DMS 273 treated with DMSO at 0.1 percent for 48 hours (cell line): Measurements from ENCODE around the gene HDAC9.

ENCODE experiments used
- DNase-seq: peaks from one replicate; lab custom pipeline; 2025; lab: John Stamatoyannopoulos, UW

HDAC9 gene

DNA sequence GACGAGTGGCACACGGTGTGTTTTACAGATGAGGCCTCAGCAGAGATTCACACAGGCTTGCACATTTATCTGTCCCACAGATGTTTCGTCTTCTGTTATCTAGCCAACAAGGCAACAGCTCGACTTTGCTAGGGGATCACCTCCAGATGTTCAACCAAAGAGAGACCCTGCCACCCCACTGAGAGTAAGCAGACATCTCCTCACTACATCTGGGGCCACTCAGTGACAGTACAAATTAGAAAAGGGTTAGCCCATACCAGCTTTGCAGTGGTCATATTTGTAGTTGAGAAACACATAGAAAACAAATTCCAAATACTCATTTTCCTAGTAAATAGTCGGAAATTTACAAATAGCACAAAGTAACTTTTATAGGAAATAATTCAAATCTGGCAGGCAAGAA lies 164.2 kb downstream of the HDAC9 start:
- DNase-seq, result no peak

DNA sequence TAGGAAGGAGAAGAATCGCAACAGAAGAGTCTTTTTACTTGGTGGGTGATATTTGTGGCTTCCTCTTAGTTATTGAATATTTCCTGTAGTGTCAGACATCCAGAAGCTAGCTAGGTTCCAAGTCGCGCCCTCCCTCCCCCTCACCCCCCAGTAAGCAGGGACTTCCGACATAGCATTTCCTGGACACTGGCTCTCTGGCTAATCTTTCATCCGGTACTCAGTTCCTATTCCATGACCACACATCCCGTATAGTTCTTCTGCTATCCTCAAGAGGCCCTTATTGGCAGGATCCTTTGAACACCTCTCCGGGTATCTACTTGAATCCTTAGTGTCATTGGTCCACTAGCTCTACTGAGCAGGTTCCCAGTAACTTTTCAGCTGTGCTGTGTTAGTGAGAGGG lies 167.8 kb downstream of the HDAC9 start:
- no peak for DNase-seq

DNA sequence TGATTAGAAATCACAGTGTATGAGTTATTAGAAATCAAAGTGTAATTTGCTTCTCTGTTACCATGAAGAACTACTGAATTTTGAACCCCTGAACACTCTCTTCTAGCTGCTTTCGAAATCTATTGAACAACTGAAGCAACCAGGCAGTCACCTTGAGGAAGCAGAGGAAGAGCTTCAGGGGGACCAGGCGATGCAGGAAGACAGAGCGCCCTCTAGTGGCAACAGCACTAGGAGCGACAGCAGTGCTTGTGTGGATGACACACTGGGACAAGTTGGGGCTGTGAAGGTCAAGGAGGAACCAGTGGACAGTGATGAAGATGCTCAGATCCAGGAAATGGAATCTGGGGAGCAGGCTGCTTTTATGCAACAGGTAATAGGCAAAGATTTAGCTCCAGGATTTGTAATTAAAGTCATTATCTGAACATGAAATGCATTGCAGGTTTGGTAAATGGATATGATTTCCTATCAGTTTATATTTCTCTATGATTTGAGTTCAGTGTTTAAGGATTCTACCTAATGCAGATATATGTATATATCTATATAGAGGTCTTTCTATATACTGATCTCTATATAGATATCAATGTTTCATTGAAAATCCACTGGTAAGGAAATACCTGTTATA lies 170.7 kb downstream of the HDAC9 start:
- peak; percentile 54 for DNase-seq

DNA sequence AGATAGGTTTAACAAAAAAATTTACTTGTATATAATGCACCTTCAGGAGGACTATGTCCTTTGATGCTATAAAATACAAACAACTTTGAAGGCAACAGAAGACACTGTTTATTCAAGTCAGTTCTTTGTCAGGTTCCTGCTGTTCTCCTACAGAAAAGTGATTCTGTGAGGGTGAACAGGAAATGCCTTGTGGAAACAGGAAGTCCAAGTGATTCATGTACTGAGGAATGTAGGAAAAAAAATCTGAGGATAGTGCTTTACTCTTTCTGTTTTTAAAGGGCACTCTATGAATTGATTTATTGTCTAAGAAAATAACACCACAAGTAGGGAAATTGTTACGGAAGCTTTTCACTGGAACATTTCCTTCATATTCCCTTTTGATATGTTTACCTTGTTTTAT lies 171.9 kb downstream of the HDAC9 start:
- no peak for DNase-seq

DNA sequence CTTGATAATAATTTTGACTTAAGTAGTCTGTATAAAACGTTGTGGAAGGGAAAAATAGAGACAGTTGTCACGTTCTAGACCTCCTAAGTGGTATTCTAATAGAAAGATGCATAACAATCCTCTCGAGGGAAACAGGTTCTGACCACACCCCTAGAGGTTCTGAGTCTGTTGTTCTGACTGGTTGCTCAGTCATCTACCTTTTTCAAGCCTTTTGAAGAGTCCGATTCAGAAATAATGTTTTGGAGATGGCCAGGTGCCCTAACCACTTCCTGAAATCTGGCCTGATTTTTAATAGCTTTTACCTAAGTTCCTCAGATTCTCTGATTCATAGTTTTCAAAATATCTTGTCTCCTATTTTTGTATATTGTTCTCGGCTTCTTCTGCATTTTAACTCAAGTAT lies 175.6 kb downstream of the HDAC9 start:
- DNase-seq, result no peak

DNA sequence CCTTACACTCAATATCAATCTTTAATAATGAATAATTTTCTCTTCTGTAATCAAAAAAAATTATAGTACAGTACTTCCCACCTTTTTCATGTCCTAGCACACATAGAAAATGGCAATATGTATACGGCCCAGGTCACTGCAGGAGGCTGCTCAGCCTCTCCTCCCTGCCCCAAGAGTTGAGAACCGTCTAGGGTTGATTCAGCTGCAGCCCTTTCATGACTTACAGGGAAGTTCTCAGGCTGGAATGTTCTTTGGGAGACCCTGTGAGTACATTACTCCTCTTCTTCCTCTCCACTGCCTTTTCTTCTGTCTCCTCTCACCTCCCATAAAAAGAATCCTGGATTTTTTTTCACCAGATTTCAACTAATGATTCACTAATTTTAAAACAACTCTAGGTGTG lies 180.0 kb downstream of the HDAC9 start:
- DNase-seq, result no peak

DNA sequence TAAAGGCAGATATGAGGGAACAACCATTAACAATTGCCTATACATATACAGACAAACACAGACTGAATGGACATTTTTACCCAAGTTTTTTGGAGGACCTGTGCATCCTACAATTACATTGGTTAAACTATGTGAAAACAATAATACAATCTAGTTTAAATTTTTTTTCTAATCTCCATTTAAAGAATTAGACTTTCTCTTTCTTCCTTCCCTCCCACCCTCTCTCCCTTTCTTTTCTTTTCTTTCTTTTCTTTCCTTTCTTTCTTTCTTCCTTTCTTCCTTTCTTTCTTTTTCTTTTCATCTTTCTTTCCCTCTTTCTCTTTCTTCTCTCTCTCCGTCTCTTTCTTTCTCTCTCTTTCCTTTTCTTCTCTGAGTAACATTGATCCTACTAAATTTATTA lies 183.7 kb downstream of the HDAC9 start:
- DNase-seq, result no peak

DNA sequence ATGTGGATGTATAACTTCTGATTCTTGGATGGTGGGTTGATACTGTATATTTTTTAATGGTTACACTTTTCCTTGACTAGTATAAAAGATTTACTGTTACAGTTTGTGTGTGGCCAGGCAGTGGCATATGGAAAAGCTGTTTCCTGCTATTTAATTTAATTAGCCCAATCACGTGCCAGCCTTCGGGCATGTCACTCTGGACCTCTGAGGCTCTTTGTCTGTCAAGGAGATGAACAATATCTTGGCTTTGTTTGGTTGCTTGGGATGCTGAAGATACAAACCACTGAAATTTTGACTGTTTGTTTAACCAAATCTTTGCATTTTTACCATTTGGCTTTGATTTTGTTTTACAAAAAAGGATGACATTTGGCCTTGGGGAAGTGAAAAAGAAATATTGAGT lies 185.0 kb downstream of the HDAC9 start:
- DNase-seq, result no peak

DNA sequence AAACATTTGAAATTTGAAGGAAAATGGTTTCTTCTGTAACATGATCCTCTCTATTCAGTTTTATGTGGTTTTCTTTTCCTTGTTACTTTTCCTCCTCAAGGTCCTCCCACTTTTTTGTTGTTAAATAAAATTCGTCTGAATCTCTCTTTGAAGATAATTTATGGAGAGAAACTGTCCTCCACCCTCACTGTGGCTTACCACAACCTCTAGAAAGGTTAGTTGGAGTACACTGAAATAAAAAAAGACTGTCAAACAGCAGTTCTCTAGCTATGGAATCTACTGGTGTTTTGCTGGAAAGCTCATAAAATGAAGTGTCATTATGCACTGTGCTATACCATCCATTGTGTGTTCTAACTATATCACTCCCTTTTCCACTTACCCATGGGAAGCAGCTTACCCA lies 189.4 kb downstream of the HDAC9 start:
- DNase-seq, result no peak

DNA sequence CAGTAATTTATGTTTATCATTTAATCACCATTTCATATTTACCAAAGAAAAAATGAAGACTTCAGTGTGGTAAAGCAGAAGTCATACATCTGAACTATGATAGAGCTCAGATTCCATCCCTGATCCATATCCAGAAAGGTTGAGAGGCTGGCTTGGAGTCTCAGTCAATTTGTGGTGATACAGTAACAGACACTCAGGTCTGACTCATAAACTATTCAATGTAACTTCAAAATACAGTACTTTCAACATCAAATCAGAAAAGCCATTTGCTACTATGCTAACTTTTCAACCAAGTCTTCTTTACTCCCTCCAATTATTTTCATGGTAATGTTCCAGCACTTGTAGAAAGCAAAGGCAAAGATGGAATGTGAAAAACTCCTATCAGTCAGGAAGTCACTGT lies 190.4 kb downstream of the HDAC9 start:
- no peak for DNase-seq

DNA sequence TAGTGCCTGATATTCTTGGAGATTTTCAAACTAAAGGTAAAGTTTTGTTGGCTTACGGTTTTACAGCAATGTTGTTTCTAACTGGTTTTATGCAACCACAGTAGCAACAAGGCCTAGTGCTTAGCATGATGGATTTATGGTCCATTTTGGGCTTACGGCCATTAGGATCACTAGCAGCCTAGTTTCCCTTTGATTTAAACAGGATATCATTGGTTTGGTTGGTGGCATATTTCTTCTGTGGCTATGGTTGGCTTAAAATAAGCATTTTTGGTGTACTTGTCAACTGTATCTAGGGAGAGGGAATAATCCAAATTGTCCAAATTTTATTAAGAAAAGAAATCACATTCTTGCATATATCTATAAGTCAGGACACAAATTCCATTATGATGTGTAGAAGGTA lies 194.0 kb downstream of the HDAC9 start:
- DNase-seq, result no peak

DNA sequence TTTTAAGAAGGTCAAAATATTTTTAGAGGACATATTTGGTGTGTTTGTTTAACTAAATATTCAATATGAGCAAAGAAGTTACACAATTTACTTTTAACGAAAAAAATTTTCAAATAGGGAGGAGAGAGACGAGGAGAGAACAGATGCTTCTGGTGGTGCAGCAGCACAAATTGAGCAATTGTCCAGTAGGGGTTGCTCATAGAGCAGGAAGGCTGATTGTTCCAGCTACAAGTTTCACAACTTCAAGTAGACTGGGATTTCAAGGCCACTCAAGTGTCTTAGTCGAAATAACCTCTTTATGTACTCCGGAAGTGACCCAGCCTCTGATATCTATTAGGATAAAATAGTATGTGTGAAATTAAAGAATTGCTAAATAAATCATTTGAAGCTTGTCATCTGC lies 197.9 kb downstream of the HDAC9 start:
- no peak for DNase-seq

DNA sequence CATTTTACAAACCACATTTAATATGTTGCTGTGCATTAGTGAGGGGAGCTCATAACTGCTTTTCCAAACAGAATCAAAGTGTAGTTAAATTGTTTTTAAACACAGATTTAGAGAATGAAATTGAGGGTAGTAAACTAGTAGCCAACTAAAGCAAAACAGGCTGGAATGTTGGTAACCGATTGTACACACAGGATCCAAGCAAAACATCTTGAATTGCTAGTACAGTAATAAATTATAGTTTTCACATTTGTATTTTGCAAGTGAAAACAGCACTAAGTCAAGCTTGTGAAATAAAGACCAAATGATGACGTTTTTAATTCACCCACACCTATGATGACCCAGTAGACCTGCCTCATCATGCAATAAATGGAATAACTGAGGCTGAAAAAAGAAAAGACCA lies 198.3 kb downstream of the HDAC9 start:
- DNase-seq, result no peak

DNA sequence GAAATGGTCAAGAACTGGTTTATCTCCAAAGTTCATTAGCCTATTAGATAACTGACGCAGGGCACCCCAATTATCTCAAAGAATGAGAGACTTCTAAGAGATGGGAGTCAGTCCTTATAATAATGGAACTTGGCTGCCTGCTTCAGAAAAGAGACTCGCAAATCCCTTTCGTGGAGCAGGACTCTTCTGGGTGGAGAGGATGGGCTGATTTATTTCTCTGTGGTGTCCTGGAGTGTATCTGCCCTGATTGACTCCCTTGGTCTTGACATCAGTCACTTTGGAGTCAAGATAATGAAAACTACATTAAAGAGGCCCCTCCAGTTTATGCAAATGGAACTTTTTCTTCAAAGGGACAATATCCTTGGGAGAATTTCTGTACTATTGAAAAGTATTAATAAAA lies 198.9 kb downstream of the HDAC9 start:
- no peak for DNase-seq

DNA sequence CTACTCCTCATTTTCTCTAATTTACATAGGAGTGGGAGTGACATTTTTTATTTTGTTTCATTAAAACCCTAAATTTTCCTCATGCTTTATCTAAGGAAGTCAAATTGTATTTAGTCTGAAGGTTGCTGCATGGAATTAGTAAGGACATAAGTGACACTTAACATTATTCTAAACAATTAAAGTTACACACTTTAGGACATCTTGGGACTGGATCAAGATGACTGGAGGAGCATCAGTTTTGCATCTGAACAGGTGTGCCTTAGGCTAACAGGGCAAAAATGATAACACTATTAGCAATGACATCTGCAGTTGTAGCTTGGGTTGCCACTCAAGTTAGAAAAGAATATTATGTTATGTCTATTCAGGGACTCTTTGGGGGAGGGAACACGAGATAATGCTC lies 199.4 kb downstream of the HDAC9 start:
- no peak for DNase-seq

DNA sequence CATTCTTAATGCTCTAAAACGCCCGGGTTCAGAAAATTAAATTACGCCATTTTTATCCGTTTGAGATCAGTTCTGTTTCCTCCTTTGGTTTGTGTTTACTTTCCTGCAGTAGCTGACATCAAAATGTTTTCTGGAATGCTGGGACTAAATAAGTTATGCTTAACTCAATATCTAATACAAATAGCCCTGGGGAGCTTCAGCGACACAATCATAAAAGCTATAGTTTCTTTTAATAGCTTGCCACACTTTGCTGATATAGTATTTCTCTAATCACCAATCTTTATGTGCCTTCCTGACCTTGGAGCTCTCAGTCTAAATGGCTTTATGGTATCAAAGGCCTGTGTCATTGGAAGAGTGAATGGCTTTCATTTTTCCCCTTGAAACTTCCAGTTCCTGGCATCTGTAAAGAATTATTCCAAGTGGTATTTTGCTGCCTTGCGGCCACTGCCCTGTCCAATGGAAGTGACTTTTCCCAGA lies 202.7 kb downstream of the HDAC9 start:
- DNase-seq, result no peak

DNA sequence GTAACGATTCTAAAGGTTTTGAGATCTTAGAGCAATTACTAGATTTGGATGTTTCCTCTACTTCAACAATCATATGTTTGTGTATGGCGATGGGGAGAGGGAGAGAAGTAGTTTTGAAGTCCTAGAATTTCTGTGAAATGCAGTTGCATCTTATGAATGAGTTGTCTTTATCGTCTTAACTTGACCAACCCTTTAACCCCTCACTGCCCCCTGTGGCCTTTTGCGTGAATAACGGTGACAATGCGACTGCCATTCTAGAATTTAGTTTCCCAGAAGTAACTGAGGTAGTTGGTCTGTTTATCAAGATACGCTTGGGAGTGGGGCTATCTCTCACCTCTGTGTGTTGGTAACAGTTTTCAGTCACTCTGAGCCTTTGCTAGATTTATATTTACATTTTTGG lies 204.6 kb downstream of the HDAC9 start:
- DNase-seq, result no peak

DNA sequence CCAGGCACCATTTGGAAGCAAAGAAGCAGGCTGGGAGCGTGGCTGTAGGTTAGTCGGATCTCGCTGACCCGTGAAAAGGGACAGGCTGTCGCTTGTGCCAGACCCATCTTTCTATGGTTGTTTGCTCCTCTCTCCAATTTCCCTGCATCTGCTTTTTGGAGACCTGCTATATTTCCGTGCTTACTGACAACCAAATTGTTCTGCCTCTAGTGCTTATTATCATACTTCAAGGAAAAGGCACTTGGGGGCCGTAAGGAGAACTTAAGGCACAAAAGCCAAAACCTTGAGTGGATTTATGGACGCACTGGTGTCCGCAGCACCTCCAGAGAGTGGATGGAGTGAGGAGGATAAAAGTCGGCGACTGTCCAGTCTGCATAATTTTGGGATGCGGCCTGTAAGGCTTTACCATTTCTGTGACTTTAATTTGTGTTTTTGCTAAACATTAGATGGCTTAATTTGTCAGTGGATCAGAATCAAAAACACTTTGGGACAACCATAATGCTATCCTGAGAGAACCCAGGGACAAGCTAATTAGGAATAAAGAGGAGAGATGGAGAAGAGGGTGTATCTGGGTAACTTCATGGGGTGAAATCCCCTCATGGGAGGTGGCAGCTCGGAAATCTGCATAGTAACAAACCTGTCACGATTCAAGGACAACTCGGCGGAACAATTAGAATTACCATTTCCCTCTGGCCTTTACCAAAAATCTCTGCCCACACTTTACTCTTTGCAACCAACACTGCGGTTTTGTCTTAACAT lies 206.7 kb downstream of the HDAC9 start:
- no peak for DNase-seq

DNA sequence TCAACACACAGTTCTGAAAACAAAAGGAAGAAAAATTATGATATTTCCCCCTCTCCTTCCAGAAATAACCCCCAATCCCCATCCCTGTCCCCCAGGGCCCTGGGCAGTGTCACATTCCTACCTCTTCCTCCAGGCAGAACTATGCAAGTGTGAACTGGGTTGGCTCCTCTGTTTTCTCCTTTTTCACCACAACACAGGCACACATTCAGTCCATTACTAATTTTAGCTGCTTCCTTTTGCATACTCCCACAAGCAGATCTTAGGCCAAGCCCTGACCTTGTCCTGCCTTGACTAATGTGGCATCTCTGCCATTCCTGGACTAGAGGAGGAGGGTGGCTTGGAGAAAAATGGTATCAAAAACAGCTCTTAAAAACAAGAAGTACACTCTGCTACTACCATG lies 208.1 kb downstream of the HDAC9 start:
- DNase-seq, result no peak

DNA sequence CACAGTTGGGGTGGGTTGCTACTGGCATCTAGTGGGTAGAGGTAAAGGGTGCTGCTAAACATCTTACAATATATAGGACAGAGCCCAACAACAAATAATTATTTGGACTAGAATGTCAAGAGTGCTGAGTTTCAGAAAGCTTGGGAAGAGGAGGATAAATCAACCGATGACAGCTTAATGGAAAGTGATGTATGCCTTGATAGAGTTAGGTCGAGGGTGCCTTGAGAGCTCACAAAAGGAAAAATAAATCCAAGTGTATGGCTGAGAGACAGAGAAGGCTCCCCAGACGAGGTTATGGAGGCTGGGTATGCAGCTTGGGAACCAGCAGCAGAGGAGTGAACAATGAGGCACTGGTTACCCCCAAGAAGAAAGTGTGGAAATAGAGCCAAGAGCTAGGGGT lies 211.1 kb downstream of the HDAC9 start:
- no peak for DNase-seq

DNA sequence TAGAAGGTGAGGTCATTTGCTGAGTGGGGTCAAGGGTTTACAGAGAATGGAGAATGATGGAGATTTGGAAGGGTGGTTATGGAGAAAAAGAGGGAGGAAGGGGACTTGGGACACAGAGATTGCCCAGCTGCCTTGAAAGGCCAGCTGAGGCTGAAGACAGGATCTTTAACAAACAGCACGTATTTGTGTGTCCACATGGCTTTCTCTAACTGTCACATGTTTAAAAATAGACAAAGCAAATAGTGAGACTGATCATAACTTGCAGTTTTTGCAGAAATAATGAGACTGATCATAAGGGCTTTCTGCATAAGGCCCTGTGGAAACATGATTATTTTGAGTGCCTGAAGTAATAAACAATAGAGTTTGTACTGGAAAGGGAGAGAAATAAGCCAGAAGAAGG lies 212.7 kb downstream of the HDAC9 start:
- no peak for DNase-seq

DNA sequence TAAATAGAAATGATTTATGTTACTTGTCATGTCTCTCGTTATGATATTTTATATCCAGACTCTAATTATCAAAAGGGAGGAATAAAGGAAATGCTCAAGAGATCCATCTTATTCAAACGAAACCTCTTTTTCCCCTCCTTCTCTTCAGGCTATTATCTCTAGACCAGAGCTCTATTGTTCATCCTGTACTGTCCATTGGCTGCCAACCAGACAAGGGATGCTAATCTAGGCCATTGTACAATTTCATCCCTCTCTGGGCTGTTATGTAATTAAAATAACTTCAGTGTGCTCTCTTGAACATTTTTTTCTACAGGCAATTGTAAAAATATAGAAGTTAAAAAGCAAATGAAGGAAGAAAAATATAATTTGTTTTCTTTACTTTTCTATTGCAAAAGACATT lies 220.4 kb downstream of the HDAC9 start:
- DNase-seq, result no peak

DNA sequence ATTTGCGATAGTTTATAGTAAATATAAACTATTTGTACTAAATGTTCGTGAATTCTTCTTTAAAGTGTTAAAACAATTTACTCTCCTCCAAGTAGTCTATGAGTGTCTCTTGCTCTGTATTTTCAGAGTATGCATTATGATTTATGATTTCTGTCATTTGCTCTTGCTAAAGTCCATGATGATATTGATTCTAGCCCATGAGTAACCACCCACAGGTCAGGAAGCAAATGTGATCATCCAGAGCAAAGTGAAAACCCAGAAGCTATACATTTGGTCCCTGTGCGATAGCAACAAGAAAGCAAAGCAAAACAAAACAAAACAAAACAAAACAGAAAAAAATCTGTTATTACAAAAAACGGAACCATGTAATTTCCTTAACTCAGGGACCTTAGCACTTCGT lies 225.9 kb downstream of the HDAC9 start:
- no peak for DNase-seq

DNA sequence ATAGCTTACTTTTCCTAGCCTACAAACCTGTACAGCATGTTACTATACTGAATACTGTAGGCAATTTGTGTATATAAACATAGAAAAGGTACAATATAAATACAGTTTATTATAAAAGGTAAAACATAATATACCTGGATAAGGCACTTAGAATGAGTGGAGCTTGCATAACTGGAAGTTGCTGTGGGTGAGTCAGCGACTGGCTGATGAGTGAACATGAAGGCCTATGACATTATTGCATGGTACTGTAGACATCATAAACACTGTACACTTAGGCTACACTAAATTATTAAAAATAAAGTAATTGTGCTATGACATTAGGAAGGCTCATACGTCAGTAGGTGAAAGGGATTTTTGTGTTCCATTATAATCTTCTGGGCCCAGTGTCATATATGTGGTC lies 228.8 kb downstream of the HDAC9 start:
- no peak for DNase-seq
